Neuronal stem cell (in vitro differentiated cells): ENCODE data around the gene ZNF485. TPM values are rescaled to one million over a fixed set of nuclear protein-coding genes. Genes with fewer than 3 reads are reported as not detected.

ENCODE experiments used
- DNase-seq: peaks from one replicate; pipeline ENCODE4 v3.0.0-alpha.2; 2013; ENCODE audit warnings: low spot score
- H2AFZ ChIP-seq: one replicate; pipeline ENCODE4 v1.6.1; 2013; ENCODE audit warnings: mild to moderate bottlenecking, low read length, inconsistent platforms
- H2AK5ac ChIP-seq: 2 replicates; pipeline ENCODE4 v1.6.1; 2013; ENCODE audit warnings: low read depth, mild to moderate bottlenecking, inconsistent platforms, low read length, moderate library complexity, mixed read lengths
- H2BK120ac ChIP-seq: 2 replicates; pipeline ENCODE4 v1.6.1; 2013; ENCODE audit warnings: low read depth, mild to moderate bottlenecking, inconsistent platforms, low read length, moderate library complexity, mixed read lengths
- H2BK12ac ChIP-seq: one replicate; pipeline ENCODE4 v1.6.1; 2013; ENCODE audit warnings: low read length, inconsistent platforms
- H2BK15ac ChIP-seq: 2 replicates; pipeline ENCODE4 v1.6.1; 2013; ENCODE audit warnings: mild to moderate bottlenecking, low read length, inconsistent platforms, mixed read lengths
- H2BK5ac ChIP-seq: one replicate; pipeline ENCODE4 v1.6.1; 2013; ENCODE audit warnings: inconsistent platforms, mild to moderate bottlenecking, low read length, moderate library complexity
- H3K14ac ChIP-seq: one replicate; pipeline ENCODE4 v1.6.1; 2013; ENCODE audit warnings: low read length, inconsistent platforms
- H3K18ac ChIP-seq: 2 replicates; pipeline ENCODE4 v1.6.1; 2013; ENCODE audit warnings: low read length, inconsistent platforms
- H3K23ac ChIP-seq: 2 replicates; pipeline ENCODE4 v1.6.1; 2013; ENCODE audit warnings: low read depth, mild to moderate bottlenecking, mixed read lengths, low read length, inconsistent platforms; ENCODE audit not compliant: poor library complexity
- H3K27ac ChIP-seq: replicated peaks from 3 replicates; pipeline ENCODE4 v1.5.1; 2013; ENCODE audit warnings: low read length, inconsistent platforms
- H3K27me3 ChIP-seq, 3 experiments: 2 replicates each; pipeline ENCODE4 v1.6.1; 2013; ENCODE audit warnings: low read length in 3 of 3, mild to moderate bottlenecking in 2 of 3, inconsistent platforms in 1 of 3, low read depth in 1 of 3, mixed read lengths in 1 of 3, moderate library complexity in 1 of 3; ENCODE audit not compliant: control insufficient read depth in 3 of 3, insufficient read depth in 3 of 3
- H3K36me3 ChIP-seq, 2 donors: replicated peaks in 1 of 2; 2 replicates each; pipeline ENCODE4 v1.6.1; 2013; ENCODE audit warnings: low read length in 2 of 2; ENCODE audit not compliant: control insufficient read depth in 2 of 2, insufficient read depth in 2 of 2
- H3K4ac ChIP-seq: 2 replicates; pipeline ENCODE4 v1.6.1; 2013; ENCODE audit warnings: inconsistent platforms, mild to moderate bottlenecking, low read length, moderate library complexity
- H3K4me1 ChIP-seq, 2 donors: 1 replicate in 1 of 2; 2 replicates in 1 of 2; pipeline ENCODE4 v1.6.1; 2013; ENCODE audit warnings: low read length in 2 of 2, low read depth in 1 of 2; ENCODE audit not compliant: control insufficient read depth in 2 of 2, insufficient read depth in 1 of 2
- H3K4me2 ChIP-seq: one replicate; pipeline ENCODE4 v1.6.1; 2013; ENCODE audit warnings: mild to moderate bottlenecking, low read length, inconsistent platforms; ENCODE audit not compliant: insufficient read depth, poor library complexity, severe bottlenecking
- H3K4me3 ChIP-seq, 2 donors: 2 replicates each; pipeline ENCODE4 v1.5.1; 2013; ENCODE audit warnings: low read length in 2 of 2, mild to moderate bottlenecking in 2 of 2, inconsistent platforms in 1 of 2, moderate library complexity in 1 of 2
- H3K79me1 ChIP-seq: one replicate; pipeline ENCODE4 v1.6.1; 2013; ENCODE audit warnings: low read depth, mild to moderate bottlenecking, inconsistent platforms, low read length, moderate library complexity
- H3K9ac ChIP-seq: one replicate; pipeline ENCODE4 v1.6.1; 2013; ENCODE audit warnings: mild to moderate bottlenecking, low read depth, low read length, inconsistent platforms; ENCODE audit not compliant: poor library complexity
- H3K9me3 ChIP-seq, 2 donors: replicated peaks in 1 of 2; 2 replicates each; pipeline versions ENCODE3 to v1.6.1; 2013; ENCODE audit warnings: low read length in 2 of 2, mild to moderate bottlenecking in 2 of 2, inconsistent platforms in 1 of 2, low read depth in 1 of 2, mixed read lengths in 1 of 2, moderate library complexity in 1 of 2; ENCODE audit not compliant: control insufficient read depth in 2 of 2, insufficient read depth in 1 of 2
- H4K8ac ChIP-seq: one replicate; pipeline ENCODE4 v1.6.1; 2013; ENCODE audit warnings: low read depth, mild to moderate bottlenecking, inconsistent platforms, low read length, moderate library complexity
- H4K91ac ChIP-seq: one replicate; pipeline ENCODE4 v1.6.1; 2013; ENCODE audit warnings: low read length, low read depth, mild to moderate bottlenecking, inconsistent platforms; ENCODE audit not compliant: poor library complexity
- WGBS, 2 donors: extraction: QIAGEN DNeasy Blood & Tissue Kit; methylation state at CpG; one replicate each; pipeline ENCODE4 v1.1.7; 2013; ENCODE audit warnings: missing lambda C conversion rate in 2 of 2, mixed read lengths in 1 of 2; ENCODE audit not compliant: insufficient read length in 2 of 2, insufficient replicate concordance in 1 of 2; ENCODE audit errors: extremely low coverage in 2 of 2; 5-methylcytosine and 5-hydroxymethylcytosine counted together
- polyA plus RNA-seq, 2 experiments: library from polyadenylated mRNA; stranded (reverse); fragments of 200-250 nt; gene quantifications; one replicate each; pipeline ENCODE4 v1.2.3, GENCODE V29; 2013

ZNF485 gene
- 2.0 TPM for polyA plus RNA-seq (2013, experiment 1 of 2)
- 2.4 TPM for polyA plus RNA-seq (2013, experiment 2 of 2)

DNA sequence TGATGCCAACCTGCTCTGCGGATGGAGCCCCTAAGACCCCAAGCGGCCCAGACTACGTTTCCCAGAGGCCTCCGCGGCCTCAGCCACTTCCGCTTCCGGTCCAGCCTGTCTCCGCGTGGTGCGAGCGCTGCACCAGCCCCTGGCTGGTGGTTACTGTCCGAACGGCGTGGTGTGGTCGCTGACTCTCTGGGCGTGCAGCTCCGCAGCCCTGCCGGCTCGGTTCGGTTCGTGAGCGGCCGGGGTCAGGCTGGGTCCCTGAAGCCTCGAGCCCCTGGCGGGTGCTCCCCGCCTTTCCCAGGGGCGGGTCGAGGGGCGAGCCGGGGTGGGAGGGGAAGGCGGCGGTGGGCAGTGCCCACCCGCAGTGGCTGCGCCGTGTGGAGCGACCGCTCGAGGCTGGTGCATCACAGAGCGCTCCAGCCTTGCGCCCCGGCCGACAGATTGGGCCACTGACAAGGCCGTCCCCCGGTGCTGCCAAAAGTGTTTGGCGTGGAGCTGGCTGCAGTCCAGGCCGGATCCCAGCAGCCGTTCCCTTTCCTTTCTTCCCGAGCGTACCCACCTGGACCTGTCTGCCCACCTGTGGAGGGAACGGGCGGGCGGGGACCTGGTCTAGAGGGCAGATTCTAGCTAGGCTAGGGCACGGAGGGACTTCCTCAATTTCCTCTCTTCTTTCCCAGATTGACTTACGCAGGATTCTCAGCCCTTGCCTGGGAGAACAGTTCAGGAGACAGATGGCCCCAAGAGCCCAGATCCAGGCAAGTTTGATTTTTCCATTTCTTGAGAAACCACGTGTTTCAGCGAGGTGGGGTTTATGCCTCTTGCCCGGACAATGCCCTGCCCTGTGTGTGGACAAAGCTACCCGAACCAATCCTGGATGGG is at the start of gene ZNF485:
Gene ZNF485, plus strand, starts transcription at position 116 of the 876 bp plus-strand sequence. Its CDS starts 613 bp downstream, at position 729.
- Histone ChIP-seq H3K18ac (peak within 1 kb of the TSS; percentile 91), H2BK5ac (peak within 1 kb of the TSS; percentile 49), H2BK12ac (no peak within 1 kb of the TSS), H3K9me3 (peaks cover 2 to 9% of the 10 kb centered on the region in 2 donors), H4K91ac (no peak within 1 kb of the TSS), H3K36me3 (peaks cover 6 to 22% of the 10 kb centered on the region in 2 donors), H3K4me3 (peak within 1 kb of the TSS; percentile 72 to 93), H3K79me1 (no peaks in the 10 kb centered on the region), H3K23ac (peak within 1 kb of the TSS; percentile 76), H3K14ac (peak within 1 kb of the TSS; percentile 78), H3K4me1 (peaks cover 0 to 2% of the 10 kb centered on the region in 2 donors), H4K8ac (peak within 1 kb of the TSS; percentile 33), H3K27me3 (no peaks in the 10 kb centered on the region), H3K4ac (no peak within 1 kb of the TSS), H2BK120ac (no peak within 1 kb of the TSS), H2AK5ac (peak within 1 kb of the TSS; percentile 57), H2BK15ac (no peak within 1 kb of the TSS), H3K27ac (no peak within 1 kb of the TSS), H2AFZ (peak within 1 kb of the TSS; percentile 99), H3K9ac (peak within 1 kb of the TSS; percentile 80), H3K4me2 (peak within 1 kb of the TSS; percentile 91)
- peak; percentile 43 for DNase-seq
- whole genome bisulfite sequencing, 2 donors, result no CpG with 5 or more reads among the region's 58 CpGs

DNA sequence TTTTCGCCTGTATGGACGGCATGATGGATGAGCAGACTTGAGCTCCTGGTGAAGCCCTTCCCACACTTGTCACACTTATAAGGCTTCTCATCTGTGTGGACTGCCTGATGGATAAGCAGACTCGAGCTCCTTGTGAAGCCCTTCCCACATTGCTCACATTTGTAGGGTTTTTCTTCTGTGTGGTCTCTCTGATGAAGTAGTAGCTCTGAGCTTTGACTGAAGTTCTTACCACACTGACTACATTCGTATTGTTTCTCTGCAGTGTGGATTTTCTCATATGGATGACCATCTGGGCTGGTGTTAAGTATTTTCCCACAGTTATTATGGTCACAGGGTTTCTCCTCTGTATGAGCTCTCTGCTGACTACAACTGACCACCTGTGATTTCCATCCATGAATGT is 49.0 kb upstream of the ZNF485 start:
- H2BK120ac ChIP-seq, result no peak overlapping the region
- H2AK5ac ChIP-seq, result no peak overlapping the region
- H3K9me3 ChIP-seq, result peaks cover 24 to 67% of the 10 kb centered on the region in 2 donors
- H4K91ac ChIP-seq, result no peak overlapping the region
- H3K79me1 ChIP-seq, result peaks cover 2% of the 10 kb centered on the region
- no peak overlapping the region for H3K18ac ChIP-seq
- no peaks in the 10 kb centered on the region for H3K27me3 ChIP-seq
- H3K27ac ChIP-seq, result no peak overlapping the region
- no peak overlapping the region for H3K4me3 ChIP-seq
- no peak overlapping the region for H3K14ac ChIP-seq
- H3K4me2 ChIP-seq, result no peak overlapping the region
- peaks cover 22 to 77% of the 10 kb centered on the region in 2 donors for H3K36me3 ChIP-seq
- no peak overlapping the region for H2BK5ac ChIP-seq
- no peak for DNase-seq
- H4K8ac ChIP-seq, result no peak overlapping the region
- H2BK12ac ChIP-seq, result no peak overlapping the region
- no peak overlapping the region for H2AFZ ChIP-seq
- WGBS, 2 donors, result no CpG with 5 or more reads among the region's 4 CpGs
- no peak overlapping the region for H3K9ac ChIP-seq
- no peak overlapping the region for H3K4ac ChIP-seq
- H2BK15ac ChIP-seq, result no peak overlapping the region
- no peak overlapping the region for H3K23ac ChIP-seq
- no peaks in the 10 kb centered on the region for H3K4me1 ChIP-seq

GRCh38 chr10:43569681-43570080 is 36.6 kb upstream of the ZNF485 start:
- Histone ChIP-seq H2BK15ac (no peak overlapping the region), H3K27ac (no peak overlapping the region), H3K4me2 (no peak overlapping the region), H3K4me1 (peaks cover 2 to 5% of the 10 kb centered on the region in 2 donors), H2BK12ac (no peak overlapping the region), H3K4me3 (no peak overlapping the region), H3K23ac (no peak overlapping the region), H3K4ac (no peak overlapping the region), H3K14ac (no peak overlapping the region), H2BK5ac (no peak overlapping the region), H2AK5ac (no peak overlapping the region), H2AFZ (no peak overlapping the region), H2BK120ac (no peak overlapping the region), H3K79me1 (peaks cover 2% of the 10 kb centered on the region), H3K18ac (no peak overlapping the region), H3K9ac (no peak overlapping the region), H3K36me3 (peaks cover 6 to 76% of the 10 kb centered on the region in 2 donors), H3K27me3 (no peaks in the 10 kb centered on the region), H4K91ac (no peak overlapping the region), H3K9me3 (peaks cover 2 to 41% of the 10 kb centered on the region in 2 donors), H4K8ac (no peak overlapping the region)
- no peak for DNase-seq

DNA sequence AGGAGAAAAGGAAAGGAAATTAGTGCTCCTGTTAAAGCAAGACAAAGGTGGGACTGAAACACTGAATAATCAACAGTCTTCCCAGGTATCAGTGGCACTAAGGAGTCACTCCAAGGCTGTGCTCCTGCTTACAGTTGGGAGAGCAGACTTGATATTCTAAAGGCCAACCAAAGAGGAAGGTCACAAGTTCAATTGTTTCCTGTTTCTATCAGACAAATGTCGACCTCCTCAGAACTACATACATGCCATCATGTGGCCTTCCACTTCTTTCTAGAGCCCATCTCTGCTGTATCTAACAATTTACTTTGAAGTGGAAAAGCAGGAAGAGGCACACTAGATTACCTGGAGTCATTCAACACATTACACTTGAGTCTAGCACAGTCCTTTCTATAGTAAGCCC is 35.3 kb upstream of the ZNF485 start:
- Histone ChIP-seq H3K14ac (no peak overlapping the region), H4K8ac (no peak overlapping the region), H3K4me2 (no peak overlapping the region), H3K36me3 (peaks cover 6 to 67% of the 10 kb centered on the region in 2 donors), H2BK5ac (no peak overlapping the region), H3K79me1 (peaks cover 2% of the 10 kb centered on the region), H3K23ac (no peak overlapping the region), H4K91ac (no peak overlapping the region), H2AK5ac (no peak overlapping the region), H3K4ac (no peak overlapping the region), H3K18ac (no peak overlapping the region), H3K9me3 (peaks cover 10 to 53% of the 10 kb centered on the region in 2 donors), H2BK12ac (no peak overlapping the region), H2BK15ac (no peak overlapping the region), H2BK120ac (no peak overlapping the region), H2AFZ (no peak overlapping the region), H3K4me1 (peaks cover 2 to 5% of the 10 kb centered on the region in 2 donors), H3K27ac (no peak overlapping the region), H3K9ac (no peak overlapping the region), H3K27me3 (no peaks in the 10 kb centered on the region), H3K4me3 (no peak overlapping the region)
- no peak for DNase-seq
- WGBS, 2 donors, result no CpG with 5 or more reads among the region's 1 CpG
